Fibroblast of upper back skin (primary cell): Measurements from ENCODE around the gene HMGN1.
"Not testable (repeated sequence)": the region's sequence is repeated elsewhere in the genome, so short reads cannot be mapped to it uniquely, and the experiment has no call there.

ENCODE experiments used
- DNase-seq: peaks from one replicate; pipeline ENCODE4 v3.0.0-alpha.2; 2013

The HMGN1 gene

GRCh38 chr21:39348355-39349210 lies at the start of gene HMGN1:
Gene HMGN1, minus strand, starts transcription at chr21:39349088. Its CDS starts 171 bp downstream, at chr21:39348917.
- peak; percentile 90 for DNase-seq

- DNase-seq, result no peak
Measured at GRCh38 chr21:39397646-39398385, 48.9 kb upstream of the HMGN1 start.

GRCh38 chr21:39392981-39393380 lies 44.1 kb upstream of the HMGN1 start:
- DNase-seq, result no peak

GRCh38 chr21:39390212-39390765 lies 41.4 kb upstream of the HMGN1 start:
- no peak for DNase-seq

- DNase-seq, result no peak
Measured at GRCh38 chr21:39388811-39389155, 39.9 kb upstream of the HMGN1 start.

GRCh38 chr21:39388038-39388810 lies 39.3 kb upstream of the HMGN1 start:
- DNase-seq, result peak; percentile 76

- DNase-seq, result peak; percentile 87
Measured at GRCh38 chr21:39387461-39388037, 38.7 kb upstream of the HMGN1 start.

GRCh38 chr21:39386899-39387298 lies 38.0 kb upstream of the HMGN1 start:
- DNase-seq, result no peak

GRCh38 chr21:39386194-39386593 lies 37.3 kb upstream of the HMGN1 start:
- peak; percentile 43 for DNase-seq

- DNase-seq, result peak; percentile 86
Measured at GRCh38 chr21:39385299-39386145, 36.6 kb upstream of the HMGN1 start.

GRCh38 chr21:39384674-39385298 lies 35.9 kb upstream of the HMGN1 start:
- no peak for DNase-seq

GRCh38 chr21:39382096-39382495 lies 33.2 kb upstream of the HMGN1 start:
- not testable (repeated sequence) for DNase-seq

GRCh38 chr21:39381009-39381408 lies 32.1 kb upstream of the HMGN1 start:
- DNase-seq, result no peak

- DNase-seq, result peak; percentile 95
Measured at GRCh38 chr21:39379986-39380891, 31.4 kb upstream of the HMGN1 start.

GRCh38 chr21:39377444-39378050 lies 28.7 kb upstream of the HMGN1 start:
- DNase-seq, result no peak

- no peak for DNase-seq
Measured at GRCh38 chr21:39375446-39375845, 26.6 kb upstream of the HMGN1 start.

GRCh38 chr21:39374046-39374445 lies 25.2 kb upstream of the HMGN1 start:
- no peak for DNase-seq

- peak; percentile 48 for DNase-seq
Measured at GRCh38 chr21:39373634-39374033, 24.7 kb upstream of the HMGN1 start.

- not testable (repeated sequence) for DNase-seq
Measured at GRCh38 chr21:39369896-39370288, 21.0 kb upstream of the HMGN1 start.

- no peak for DNase-seq
Measured at GRCh38 chr21:39367783-39368182, 18.9 kb upstream of the HMGN1 start.
